Caco-2 (cell line): ENCODE results near the gene TP53I13. TPM values are rescaled to one million over a fixed set of nuclear protein-coding genes. Genes with fewer than 3 reads are reported as not detected.

Experiments used
- BruUV-seq: library from RNA; stranded (reverse); fragments of 400-500 nt; replicated peaks from 2 replicates; lab custom pipeline; 2021; lab: Mats Ljungman, UMichigan
- CTCF ChIA-PET: fragments of 300-600 bp; sonication (Branson Sonifier 250); formaldehyde crosslinking; loops from one replicate; lab custom pipeline; 2022; ENCODE audit warnings: antibody characterized with exemption; lab: Charles Lee
- POLR2A ChIA-PET: fragments of 300-600 bp; sonication (Branson Sonifier 250); formaldehyde crosslinking; loops from one replicate; lab custom pipeline; 2022; ENCODE audit warnings: antibody characterized with exemption; lab: Charles Lee
- DNase-seq, 2 experiments: peaks; one replicate each; pipeline versions ENCODE4 v3.0.0 to v3.0.0-alpha.2; 2020 to 2022
- H3K27me3 ChIP-seq: replicated peaks from 2 replicates; pipeline ENCODE4 v1.6.0; 2011; ENCODE audit warnings: low read length; ENCODE audit not compliant: control insufficient read depth, insufficient read depth
- H3K36me3 ChIP-seq: 2 replicates; pipeline ENCODE4 v1.5.1; 2011; ENCODE audit warnings: low read length; ENCODE audit not compliant: control insufficient read depth, insufficient read depth
- H3K4me1 ChIP-seq: fragments of 250-450 bp; sonication (Bioruptor Pico); 2 replicates; pipeline ENCODE4 v1.5.1; 2020; ENCODE audit warnings: mild to moderate bottlenecking
- H3K4me3 ChIP-seq: 2 replicates; pipeline ENCODE4 v1.5.1; 2011; ENCODE audit warnings: low read depth, mild to moderate bottlenecking, control low read depth, low read length
- H3K9me3 ChIP-seq: fragments of 250-450 bp; sonication (Bioruptor Pico); 2 replicates; pipeline ENCODE4 v1.5.1; 2020; ENCODE audit warnings: mild to moderate bottlenecking, moderate library complexity
- H3K27ac Mint-ChIP-seq: one replicate; pipeline ENCODE4 v1.8.0; 2022; ENCODE audit warnings: mixed read lengths; ENCODE audit not compliant: unreplicated experiment
- H3K27me3 Mint-ChIP-seq: one replicate; pipeline ENCODE4 v1.8.0; 2022; ENCODE audit warnings: mixed read lengths; ENCODE audit not compliant: insufficient read depth, unreplicated experiment
- H3K36me3 Mint-ChIP-seq: one replicate; pipeline ENCODE4 v1.8.0; 2022; ENCODE audit warnings: mild to moderate bottlenecking, mixed read lengths; ENCODE audit not compliant: insufficient read depth, unreplicated experiment
- H3K4me1 Mint-ChIP-seq: one replicate; pipeline ENCODE4 v1.8.0; 2022; ENCODE audit warnings: low read depth, mixed read lengths; ENCODE audit not compliant: unreplicated experiment
- H3K4me3 Mint-ChIP-seq: one replicate; pipeline ENCODE4 v1.8.0; 2022; ENCODE audit warnings: mild to moderate bottlenecking, moderate library complexity, mixed read lengths; ENCODE audit not compliant: unreplicated experiment
- H3K9me3 Mint-ChIP-seq: one replicate; pipeline ENCODE4 v1.8.0; 2022; ENCODE audit warnings: mixed read lengths; ENCODE audit not compliant: unreplicated experiment
- intact Hi-C: fragments of 100-400 bp; cut with micrococcal nuclease; formaldehyde crosslinking; loops from one replicate; pipeline ENCODE4 v1.10.0; 2022; ENCODE audit not compliant: unreplicated experiment
- total RNA-seq: library from RNA; stranded (reverse); gene quantifications from 2 replicates; pipeline ENCODE4 v1.2.3, GENCODE V29; 2022
- TF ChIP-seq, protein P1 (sequence below), 2 experiments: fragments of 200-600 bp in 1 of 2; IDR thresholded peaks; 1 replicate in 1 of 2; 2 replicates in 1 of 2; pipeline versions ENCODE4 v1.5.1 to v1.8.0; 2011 to 2022; ENCODE audit warnings: antibody characterized with exemption in 1 of 2, control low read depth in 1 of 2, inconsistent platforms in 1 of 2, low read depth in 1 of 2, low read length in 1 of 2, mild to moderate bottlenecking in 1 of 2, moderate library complexity in 1 of 2; ENCODE audit not compliant: insufficient read depth in 1 of 2, severe bottlenecking in 1 of 2, unreplicated experiment in 1 of 2

TP53I13 gene
- total RNA-seq, 1 experiment from 2014 or later = 49.2 TPM

DNA sequence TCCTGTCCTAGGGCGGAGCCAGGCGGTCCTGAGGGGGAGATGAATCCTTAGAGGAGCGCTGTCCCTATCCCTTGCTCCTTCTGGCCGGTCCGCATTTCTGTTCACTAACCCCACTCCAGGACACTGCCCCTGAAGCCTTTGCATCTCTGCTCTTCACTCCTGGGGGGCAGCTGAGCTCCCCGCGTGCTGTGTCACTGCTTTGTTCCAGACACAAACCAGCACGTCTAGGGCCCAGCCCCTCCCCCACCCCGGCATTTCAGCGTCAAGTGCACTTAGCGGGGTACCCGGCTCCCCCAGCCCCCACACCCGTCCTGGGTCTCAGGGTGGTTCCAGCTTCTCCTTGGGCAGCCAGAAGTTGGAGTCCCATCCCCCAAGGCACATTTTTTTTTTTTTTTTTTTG is 45.4 kb downstream of the TP53I13 start:
- POLR2A ChIA-PET = interaction anchor here (0.6 kb wide), 1 partner anchor 22 kb away, joined by 3 read pairs; no protein-coding TSS in a partner anchor
- H3K4me3 Mint-ChIP-seq = no peak overlapping the region
- no peak overlapping the region for H3K4me3 ChIP-seq

DNA sequence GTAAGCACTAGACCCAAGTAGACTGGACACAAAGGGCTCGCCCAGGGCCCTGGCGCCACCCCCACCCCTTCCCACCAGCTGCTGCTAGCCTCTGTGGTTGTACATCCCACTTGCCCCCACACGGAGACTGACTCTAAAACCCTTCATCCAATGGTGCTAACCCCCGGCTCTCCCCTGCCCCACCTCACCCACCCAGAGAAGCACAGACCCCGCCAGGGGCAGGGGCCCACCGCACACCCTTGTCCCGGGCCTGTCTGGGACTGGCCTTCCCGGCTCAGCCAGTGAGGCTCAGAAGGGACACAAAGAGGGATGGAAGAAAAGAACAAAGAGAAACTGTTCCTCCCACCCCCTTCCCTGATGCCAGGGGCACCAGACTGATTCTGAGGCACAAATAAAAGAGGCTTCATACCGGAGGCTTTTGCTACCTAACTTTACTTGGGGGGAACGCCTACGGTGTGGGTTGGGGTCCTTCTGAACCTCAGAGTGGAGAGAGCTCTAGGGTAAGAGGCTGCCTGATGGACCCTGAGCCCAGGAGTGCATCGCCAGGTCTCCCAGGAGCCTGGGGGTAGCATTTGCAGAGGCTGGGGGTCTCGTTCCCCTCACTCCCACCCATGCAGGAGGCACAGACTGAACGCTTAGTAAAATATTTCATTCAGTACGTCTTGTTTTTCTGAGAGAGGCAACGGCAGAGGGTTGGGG is 46.0 kb downstream of the TP53I13 start:
- no TSS peak for BruUV-seq
- Mint-ChIP-seq H3K36me3 (no peaks in the 10 kb centered on the region), H3K27ac (no peak overlapping the region), H3K4me3 (peak overlapping the region; percentile 87), H3K9me3 (no peaks in the 10 kb centered on the region), H3K4me1 (peaks cover 9% of the 10 kb centered on the region), H3K27me3 (peaks cover 5% of the 10 kb centered on the region)
- TF ChIP-seq, protein P1, sequence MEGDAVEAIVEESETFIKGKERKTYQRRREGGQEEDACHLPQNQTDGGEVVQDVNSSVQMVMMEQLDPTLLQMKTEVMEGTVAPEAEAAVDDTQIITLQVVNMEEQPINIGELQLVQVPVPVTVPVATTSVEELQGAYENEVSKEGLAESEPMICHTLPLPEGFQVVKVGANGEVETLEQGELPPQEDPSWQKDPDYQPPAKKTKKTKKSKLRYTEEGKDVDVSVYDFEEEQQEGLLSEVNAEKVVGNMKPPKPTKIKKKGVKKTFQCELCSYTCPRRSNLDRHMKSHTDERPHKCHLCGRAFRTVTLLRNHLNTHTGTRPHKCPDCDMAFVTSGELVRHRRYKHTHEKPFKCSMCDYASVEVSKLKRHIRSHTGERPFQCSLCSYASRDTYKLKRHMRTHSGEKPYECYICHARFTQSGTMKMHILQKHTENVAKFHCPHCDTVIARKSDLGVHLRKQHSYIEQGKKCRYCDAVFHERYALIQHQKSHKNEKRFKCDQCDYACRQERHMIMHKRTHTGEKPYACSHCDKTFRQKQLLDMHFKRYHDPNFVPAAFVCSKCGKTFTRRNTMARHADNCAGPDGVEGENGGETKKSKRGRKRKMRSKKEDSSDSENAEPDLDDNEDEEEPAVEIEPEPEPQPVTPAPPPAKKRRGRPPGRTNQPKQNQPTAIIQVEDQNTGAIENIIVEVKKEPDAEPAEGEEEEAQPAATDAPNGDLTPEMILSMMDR (IDR thresholded peaks at IDR 0.05; ENCODE audit: insufficient read depth in 1 of 2, low read depth in 1 of 2, low read length in 1 of 2, severe bottlenecking in 1 of 2, unreplicated experiment in 1 of 2) = no peak
- H3K4me3 ChIP-seq = no peak overlapping the region
- H3K9me3 ChIP-seq = no peaks in the 10 kb centered on the region
- peaks cover 8% of the 10 kb centered on the region for H3K27me3 ChIP-seq
- no peak for DNase-seq
- peaks cover 23% of the 10 kb centered on the region for H3K4me1 ChIP-seq
- ChIA-PET POLR2A (no interaction called here), CTCF (interaction anchor here (0.8 to 5.2 kb wide), 3 partner anchors 22 to 244 kb away, joined by 4 to 69 read pairs (median 6); partner anchors contain the start of gene ANKRD13B)
- H3K36me3 ChIP-seq = no peaks in the 10 kb centered on the region
- intact Hi-C loops = loop anchor here (2.0 to 5.0 kb wide), 2 partner anchors 24 to 163 kb away; no protein-coding TSS in a partner anchor

More for the DNA sequence above, 45.4 kb downstream of the TP53I13 start:
- CTCF ChIA-PET = no interaction called here
- no TSS peak for BruUV-seq
- TF ChIP-seq, protein P1 (IDR thresholded peaks at IDR 0.05; ENCODE audit: insufficient read depth in 1 of 2, low read depth in 1 of 2, low read length in 1 of 2, severe bottlenecking in 1 of 2, unreplicated experiment in 1 of 2) = no peak
- intact Hi-C loops = loop anchor here (2.0 kb wide), 1 partner anchor 23 kb away; no protein-coding TSS in a partner anchor
- H3K9me3 Mint-ChIP-seq = no peaks in the 10 kb centered on the region
- peaks cover 5% of the 10 kb centered on the region for H3K27me3 Mint-ChIP-seq
- DNase-seq = no peak
- Histone ChIP-seq H3K36me3 (no peaks in the 10 kb centered on the region), H3K9me3 (no peaks in the 10 kb centered on the region), H3K27me3 (peaks cover 8% of the 10 kb centered on the region), H3K4me1 (peaks cover 23% of the 10 kb centered on the region)
- peaks cover 9% of the 10 kb centered on the region for H3K4me1 Mint-ChIP-seq
- no peak overlapping the region for H3K27ac Mint-ChIP-seq
- no peaks in the 10 kb centered on the region for H3K36me3 Mint-ChIP-seq

DNA sequence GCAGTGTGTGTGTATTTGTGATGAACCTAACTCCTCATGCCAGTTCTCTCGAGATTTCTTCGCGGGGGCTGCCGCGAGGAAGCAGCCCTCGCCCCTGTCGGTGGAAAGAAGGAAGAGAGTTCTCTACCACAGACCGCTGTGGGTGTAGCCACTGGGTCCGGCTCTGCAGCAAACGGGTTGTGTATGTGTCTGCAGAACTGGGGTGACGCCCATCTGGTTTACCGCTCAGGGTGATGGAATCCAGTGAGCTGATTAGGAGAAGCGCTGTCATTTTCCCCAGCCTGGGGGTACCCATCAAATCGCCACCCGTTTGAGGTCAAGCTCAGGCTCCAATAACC is 46.5 kb downstream of the TP53I13 start:
- ChIA-PET POLR2A (no interaction called here), CTCF (interaction anchor here (0.6 to 5.2 kb wide), 7 partner anchors 11 to 478 kb away, joined by 3 to 69 read pairs (median 4); partner anchors contain the start of gene ANKRD13B)
- DNase-seq = no peak
- Mint-ChIP-seq H3K4me3 (peak overlapping the region; percentile 87), H3K4me1 (peaks cover 9% of the 10 kb centered on the region), H3K27me3 (peaks cover 5% of the 10 kb centered on the region), H3K36me3 (no peaks in the 10 kb centered on the region), H3K9me3 (no peaks in the 10 kb centered on the region), H3K27ac (no peak overlapping the region)
- Histone ChIP-seq H3K27me3 (peaks cover 8% of the 10 kb centered on the region), H3K9me3 (no peaks in the 10 kb centered on the region), H3K4me3 (peak overlapping the region; percentile 42), H3K36me3 (no peaks in the 10 kb centered on the region), H3K4me1 (peaks cover 23% of the 10 kb centered on the region)
- BruUV-seq = no TSS peak
- TF ChIP-seq, protein P1 (IDR thresholded peaks at IDR 0.05; ENCODE audit: insufficient read depth in 1 of 2, low read depth in 1 of 2, low read length in 1 of 2, severe bottlenecking in 1 of 2, unreplicated experiment in 1 of 2) = no peak
- intact Hi-C loops = loop anchor here (2.0 to 5.0 kb wide), 2 partner anchors 24 to 162 kb away; no protein-coding TSS in a partner anchor
